ENCODE results near the gene HSD17B1.
A peak's percentile ranks its signal among the peaks of the same experiment; 100 is the strongest.
"Not testable (repeated sequence)": the region's sequence is repeated elsewhere in the genome, so short reads cannot be mapped to it uniquely, and the experiment has no call there.

Gene HSD17B1, protein sequence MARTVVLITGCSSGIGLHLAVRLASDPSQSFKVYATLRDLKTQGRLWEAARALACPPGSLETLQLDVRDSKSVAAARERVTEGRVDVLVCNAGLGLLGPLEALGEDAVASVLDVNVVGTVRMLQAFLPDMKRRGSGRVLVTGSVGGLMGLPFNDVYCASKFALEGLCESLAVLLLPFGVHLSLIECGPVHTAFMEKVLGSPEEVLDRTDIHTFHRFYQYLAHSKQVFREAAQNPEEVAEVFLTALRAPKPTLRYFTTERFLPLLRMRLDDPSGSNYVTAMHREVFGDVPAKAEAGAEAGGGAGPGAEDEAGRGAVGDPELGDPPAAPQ

GRCh38 chr17:42552736-42553135 lies at the start of gene HSD17B1:
TSS of gene HSD17B1 (plus strand) at chr17:42552923. CDS start at chr17:42552934, 11 bp downstream.
- DNase-seq, result not testable (repeated sequence)

GRCh38 chr17:42502926-42503325 lies 49.8 kb upstream of the HSD17B1 start:
- no peak for DNase-seq

DNA sequence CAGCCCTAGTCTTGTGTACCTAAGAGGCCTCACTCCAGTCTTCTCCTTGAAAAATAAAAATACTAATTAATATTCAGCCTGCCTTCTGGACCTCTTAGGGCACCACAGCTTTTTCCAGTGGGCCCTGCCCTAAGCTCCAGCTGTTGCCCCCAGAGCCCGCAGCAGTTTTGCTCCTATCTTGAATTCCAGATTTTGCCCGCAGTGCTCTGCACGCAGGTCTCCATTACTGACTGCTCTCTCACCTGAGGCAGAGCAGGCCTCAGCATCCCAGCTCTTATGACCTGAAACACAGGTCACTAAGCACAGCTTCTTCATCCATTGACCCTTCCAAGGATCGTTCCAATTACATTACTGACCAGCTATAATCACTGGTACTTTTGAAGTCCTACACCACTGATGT lies 45.1 kb upstream of the HSD17B1 start:
- DNase-seq, result no peak

- no peak for DNase-seq
Observed at GRCh38 chr17:42508426-42509165, 44.1 kb upstream of the HSD17B1 start.

DNA sequence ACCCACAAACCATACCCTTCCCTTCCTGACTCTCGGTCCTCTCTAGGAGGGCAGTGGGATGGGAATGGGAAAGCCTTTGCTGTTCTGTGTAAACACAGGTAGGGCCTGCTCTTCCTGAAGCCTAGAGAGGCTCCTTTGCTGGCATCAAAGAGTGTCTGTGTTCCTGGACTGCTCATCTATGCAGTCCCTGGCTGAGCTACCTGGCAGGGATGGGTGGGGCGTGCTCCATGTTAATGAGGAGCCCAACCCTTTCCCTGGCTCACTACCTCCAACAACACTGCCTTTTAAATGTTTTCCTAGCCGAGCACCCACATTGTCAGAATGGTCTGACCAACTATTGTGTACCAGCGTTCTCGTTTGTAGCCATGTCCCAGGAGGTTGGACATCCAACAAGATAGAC lies 43.3 kb upstream of the HSD17B1 start:
- DNase-seq, result no peak

GRCh38 chr17:42509841-42510240 lies 42.9 kb upstream of the HSD17B1 start:
- no peak for DNase-seq

DNA sequence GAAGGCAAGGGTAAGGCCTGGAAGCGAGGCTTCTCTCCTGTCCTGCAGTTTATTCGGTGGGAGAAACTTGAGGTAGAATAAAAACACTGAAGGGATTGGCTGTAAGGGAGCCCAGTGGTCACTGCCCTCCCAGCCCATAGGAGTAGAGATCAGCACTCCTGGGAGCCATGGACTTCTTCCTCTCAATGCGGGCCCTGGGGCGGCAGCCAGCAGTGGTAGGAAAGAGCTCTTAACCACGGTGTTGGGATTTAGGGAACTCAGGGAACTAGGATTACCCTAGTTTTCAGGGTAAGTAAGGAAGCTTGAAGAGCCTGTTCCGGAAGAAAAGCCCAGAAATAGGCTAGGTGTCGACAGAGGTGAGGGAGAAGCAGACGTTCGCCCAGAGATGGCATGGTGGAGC lies 40.5 kb upstream of the HSD17B1 start:
- no peak for DNase-seq

DNA sequence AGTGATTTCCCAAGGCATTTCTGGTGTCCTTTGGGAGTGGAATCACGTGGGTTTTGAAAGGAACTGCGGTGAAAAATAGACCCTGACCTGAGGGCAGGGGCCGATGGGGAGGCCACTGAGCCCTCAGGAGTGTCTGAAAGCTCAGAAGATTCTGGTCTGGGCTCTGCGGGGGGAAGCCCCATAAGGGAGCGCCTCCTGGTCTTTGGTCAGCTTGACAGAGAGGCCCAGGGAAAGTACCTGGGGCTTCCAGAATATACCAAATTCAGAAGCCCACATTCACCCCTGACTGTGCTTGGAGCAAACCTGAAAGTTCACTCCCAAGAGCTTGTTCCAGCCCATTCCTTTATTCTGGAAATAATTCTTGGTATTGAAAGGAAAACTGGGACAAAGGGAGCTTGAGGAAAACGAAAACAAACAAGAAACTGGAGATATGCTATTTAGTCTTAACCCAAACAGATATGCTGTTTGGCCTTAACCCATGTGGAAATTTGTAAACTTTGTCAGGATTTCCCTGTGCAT lies 39.9 kb upstream of the HSD17B1 start:
- DNase-seq, result no peak

DNA sequence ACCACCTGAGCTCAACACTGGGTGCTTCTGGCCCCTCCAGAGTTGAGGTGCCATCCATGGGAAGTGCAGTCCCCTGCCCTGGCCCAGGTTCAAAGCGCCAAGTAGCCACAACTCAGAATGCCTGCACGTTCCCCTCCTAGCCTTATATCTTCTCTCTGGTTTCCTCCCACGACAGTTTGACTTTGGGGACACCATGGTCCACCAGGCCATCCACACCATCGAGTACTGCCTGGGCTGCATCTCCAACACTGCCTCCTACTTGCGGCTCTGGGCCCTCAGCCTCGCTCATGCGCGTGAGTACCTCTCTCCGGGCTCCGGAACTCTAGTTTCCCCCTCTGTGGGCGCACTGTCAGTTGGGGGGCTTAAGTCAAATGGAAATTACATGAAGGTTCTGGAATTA lies 39.0 kb upstream of the HSD17B1 start:
- no peak for DNase-seq

- DNase-seq, result no peak
Observed at GRCh38 chr17:42514279-42514678, 38.4 kb upstream of the HSD17B1 start.

DNA sequence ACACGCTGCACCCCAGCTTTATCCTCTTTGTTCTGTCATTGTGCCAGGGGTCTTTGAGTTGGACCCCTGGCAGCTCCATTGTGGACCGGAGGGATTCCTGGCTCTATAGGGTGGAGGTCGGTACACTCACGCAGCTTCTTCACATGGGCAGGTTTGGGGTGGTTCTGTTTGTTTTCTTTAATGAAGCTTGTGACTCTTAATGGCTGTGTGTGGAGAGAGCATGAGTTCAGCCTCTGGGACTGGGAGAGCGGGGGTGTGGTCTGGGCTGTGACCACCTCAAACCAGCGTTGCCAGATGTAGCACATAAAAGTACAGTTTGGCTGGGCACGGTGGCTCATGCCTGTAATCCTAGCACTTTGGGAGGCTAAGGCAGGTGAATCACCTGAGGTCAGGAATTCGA lies 37.9 kb upstream of the HSD17B1 start:
- no peak for DNase-seq

DNA sequence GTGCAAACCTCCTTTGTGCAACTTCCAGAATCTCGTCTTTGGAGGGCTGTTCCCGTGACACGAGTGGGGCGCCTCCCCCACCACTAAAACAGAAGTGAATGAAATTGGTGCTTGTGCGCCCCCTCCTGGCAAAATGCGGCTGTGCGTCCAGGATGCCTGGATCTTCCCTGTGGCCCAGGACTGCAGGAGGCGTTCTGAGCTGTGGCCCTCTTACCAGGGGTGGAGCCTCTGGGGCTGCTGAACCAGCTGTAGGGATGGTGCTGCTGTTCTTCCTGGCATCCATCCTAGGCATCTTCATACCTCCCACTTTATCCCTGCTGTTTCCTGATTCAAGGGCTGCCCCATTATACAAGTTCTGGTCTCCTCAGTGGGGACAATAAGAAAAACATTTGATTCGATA lies 35.2 kb upstream of the HSD17B1 start:
- DNase-seq, result peak; percentile 78 to 82

DNA sequence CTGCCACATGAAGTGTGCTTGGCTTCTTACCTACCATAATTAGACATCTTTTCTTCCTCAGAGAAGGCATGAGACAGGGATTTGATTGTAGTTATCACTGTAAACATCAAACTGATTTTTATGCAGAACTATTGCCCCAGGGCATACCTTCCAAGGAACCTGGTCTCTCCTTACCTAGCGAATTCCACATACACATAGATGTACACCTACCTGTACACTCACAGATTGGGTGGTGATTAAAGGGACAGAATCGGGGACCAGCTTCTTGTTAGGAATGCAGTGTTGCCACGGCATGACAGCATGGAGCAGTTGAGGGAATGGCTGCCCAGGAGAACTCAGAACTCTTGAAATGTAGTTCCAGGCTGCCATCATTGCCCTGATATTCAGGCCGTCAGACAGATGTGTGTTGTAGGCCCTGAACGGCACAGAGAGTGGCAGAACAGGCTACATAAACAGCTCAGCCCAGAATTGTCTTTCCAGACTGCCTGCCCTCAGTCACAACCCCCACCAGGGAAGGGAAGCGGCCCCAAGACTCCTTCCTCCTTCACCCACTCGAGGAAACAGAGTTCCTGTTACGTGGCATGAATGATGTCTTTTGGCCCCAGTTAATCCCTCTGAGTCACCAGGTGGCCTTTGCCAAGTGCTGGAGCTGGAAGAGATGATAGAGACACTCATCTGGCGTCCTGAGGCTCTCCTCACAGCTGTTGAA lies 34.5 kb upstream of the HSD17B1 start:
- DNase-seq, result peak in 1 of 2 donors; percentile 55

DNA sequence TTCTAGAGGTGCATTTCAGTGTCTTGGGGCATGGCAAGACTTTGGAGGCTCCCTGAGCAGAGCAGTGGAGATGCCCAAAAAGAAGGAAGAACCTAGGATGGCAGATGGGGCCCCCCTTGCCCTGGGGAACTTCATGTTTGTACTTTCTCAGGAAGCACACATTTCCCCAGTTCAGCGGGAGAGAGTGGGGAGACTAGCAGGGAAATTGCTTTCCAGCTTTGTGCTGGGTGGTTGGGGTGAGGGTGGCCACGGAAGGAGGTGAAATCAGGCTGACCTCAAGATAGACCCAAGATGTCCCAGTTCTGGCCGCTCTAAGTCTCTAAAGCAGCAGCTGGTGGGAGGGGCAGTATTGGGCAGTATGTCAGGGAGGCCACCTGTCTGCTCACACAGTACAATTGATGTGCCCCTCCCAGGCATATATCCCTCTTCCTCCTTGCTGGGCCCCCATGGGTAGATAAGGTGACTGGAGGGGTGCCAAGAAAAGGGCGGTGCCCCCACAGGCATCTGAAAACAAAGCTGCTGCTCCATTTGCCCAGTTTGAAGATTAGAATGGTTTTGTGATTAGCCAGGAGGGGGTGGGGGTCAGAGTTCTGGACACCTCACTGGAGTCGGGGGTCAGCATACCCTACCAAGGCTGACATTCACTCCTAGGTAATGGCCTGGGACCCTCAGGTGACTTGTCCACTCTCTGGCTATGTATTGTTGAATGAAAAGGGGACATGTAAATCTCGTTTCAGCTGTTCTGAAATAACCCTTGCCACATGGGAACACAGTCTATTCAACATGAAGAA lies 33.8 kb upstream of the HSD17B1 start:
- DNase-seq, result no peak

DNA sequence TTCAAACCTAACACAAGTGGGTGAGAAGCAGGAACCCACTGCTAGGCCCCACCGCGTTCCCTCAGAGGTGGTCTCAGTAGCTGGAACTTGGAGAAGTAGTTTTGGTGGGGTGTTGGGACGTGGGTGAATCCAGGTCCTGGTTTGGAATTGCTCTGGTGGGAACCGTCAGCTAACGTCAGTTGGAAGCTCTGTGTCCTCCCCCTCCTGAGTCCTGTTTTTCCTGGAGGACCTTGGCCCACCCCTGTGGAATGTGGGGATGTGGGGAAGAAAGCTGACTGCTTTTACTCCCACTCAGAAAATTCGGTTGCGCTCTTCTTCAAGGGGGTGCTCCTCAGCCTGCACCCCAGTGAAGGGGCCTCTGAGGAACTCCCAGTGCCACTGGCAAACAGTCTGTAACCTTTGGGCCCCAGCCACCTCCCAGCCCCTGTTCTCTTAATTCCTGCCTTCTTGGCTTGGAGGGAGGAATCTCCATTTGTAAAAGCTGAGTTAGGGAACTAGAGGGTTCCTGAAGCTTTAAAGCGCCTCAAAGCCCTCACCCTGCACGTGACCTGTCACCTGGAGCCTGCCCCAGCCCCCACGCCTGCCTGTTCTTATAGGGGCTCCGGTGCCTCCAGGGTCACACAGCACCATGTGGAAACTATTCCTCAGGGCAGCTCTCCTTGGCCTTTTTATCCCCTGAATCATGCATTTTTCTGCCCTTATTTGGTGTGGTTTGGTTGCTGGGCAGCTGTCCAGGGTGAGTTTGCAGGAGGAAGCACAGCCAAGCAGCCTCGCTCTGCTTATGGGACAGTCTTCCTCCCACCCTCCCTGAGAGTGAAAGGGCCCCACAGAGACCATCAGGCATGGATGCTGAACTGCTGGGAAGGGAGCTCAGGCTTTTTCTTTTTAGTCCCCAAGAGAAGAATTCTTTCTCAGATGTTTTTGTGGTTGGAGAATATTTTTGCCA lies 32.9 kb upstream of the HSD17B1 start:
- no peak for DNase-seq

GRCh38 chr17:42520540-42520951 lies 32.2 kb upstream of the HSD17B1 start:
- DNase-seq, result peak in 1 of 2 donors; percentile 24

GRCh38 chr17:42521036-42521435 lies 31.7 kb upstream of the HSD17B1 start:
- no peak for DNase-seq

- no peak for DNase-seq
Observed at GRCh38 chr17:42521666-42522262, 31.0 kb upstream of the HSD17B1 start.

DNA sequence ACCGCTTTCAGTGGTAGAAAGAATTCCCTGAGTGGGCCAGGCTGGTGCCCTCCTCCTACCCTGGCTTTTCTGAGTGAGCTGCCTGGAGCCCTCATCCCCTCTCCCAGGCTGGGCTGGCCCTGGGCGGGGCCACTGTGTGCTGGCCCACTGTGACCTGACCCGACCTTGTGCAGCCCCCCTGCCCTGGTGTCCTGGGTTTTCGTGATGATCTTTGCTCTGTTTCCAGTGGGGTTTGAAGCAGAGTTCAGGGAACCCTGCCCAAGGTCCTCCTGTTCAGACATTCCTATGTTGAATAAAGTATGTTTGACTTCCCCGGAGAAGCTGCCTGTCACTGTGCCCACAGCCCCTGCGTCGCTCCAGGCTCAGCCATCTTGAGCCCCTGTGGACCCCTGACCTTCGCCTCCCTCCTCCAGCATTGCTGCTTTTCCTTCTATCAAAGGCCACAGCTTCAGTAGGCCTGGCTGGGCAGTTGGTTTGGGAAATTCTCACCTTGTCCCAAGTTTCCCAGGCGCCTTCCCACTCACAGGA lies 30.4 kb upstream of the HSD17B1 start:
- no peak for DNase-seq

DNA sequence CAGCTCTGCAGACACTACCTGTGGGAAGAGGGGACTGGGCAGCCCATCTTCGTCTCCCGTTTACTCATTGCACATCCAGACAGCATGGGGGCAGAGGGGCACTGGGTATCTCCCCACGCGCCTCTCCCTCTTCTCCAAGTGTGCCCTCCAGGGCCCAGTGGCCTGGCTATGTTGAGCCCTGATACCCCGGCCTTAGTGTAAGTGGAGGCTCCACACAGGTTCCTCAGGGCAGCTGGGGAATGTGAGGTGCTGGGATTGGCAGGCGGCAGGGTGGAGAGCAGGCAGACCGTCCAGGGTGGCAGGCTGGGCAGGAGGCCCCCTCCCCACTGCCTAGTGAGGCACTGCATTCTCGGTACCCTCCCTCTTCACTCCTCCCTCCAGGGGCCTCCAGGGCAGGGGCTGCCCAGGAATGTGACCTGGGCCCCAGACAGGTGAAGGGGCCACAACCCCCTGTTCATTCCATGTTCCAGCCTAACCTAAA lies 29.9 kb upstream of the HSD17B1 start:
- DNase-seq, result no peak

DNA sequence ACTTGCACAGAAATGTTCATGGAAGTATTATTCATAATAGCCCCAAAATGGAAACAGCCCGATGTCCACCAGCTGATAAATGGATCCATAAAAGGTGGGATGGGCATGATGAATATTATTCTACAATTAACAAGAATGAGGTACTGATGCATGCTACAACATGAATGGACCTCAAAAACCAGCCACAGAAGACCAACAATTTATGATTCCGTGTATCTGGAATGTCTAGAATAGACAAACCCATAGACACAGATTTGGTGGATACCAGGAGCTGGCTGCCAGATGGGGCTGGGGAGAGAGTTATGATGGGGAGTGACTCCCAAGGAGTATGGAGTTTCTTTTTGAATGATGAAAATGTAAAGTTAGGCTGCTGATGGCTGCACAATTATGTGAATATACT lies 27.5 kb upstream of the HSD17B1 start:
- DNase-seq, result no peak
